Right atrium auricular region (tissue), 2 donors: ENCODE results near the gene STPG4. TPM values are rescaled to one million over a fixed set of nuclear protein-coding genes. Genes with fewer than 3 reads are reported as not detected.

Source experiments
- DNase-seq: peaks from one replicate; pipeline ENCODE4 v3.0.0-alpha.2; 2019; ENCODE audit warnings: low spot score
- H3K27ac ChIP-seq, 2 donors: fragments of 200-600 bp; sonication (generic); 1 replicate in 1 of 2; 2 replicates in 1 of 2; pipeline ENCODE4 v1.5.1; 2016 to 2019
- H3K27me3 ChIP-seq, 2 donors: fragments of 200-600 bp; sonication (generic); one replicate each; pipeline versions ENCODE4 v1.5.1 to v1.6.0; 2017 to 2019
- H3K36me3 ChIP-seq: fragments of 200-600 bp; sonication (generic); one replicate; pipeline ENCODE4 v1.5.1; 2016
- H3K4me1 ChIP-seq, 2 donors: fragments of 200-600 bp; sonication (generic); one replicate each; pipeline versions ENCODE4 v1.5.1 to v1.6.0; 2017 to 2019
- H3K4me3 ChIP-seq, 2 donors: fragments of 200-600 bp; sonication (generic); 1 replicate in 1 of 2; 2 replicates in 1 of 2; pipeline ENCODE4 v1.5.1; 2017 to 2019; ENCODE audit warnings: mild to moderate bottlenecking in 1 of 2, moderate library complexity in 1 of 2
- H3K9me3 ChIP-seq, 2 donors: fragments of 200-600 bp; sonication (generic); one replicate each; pipeline ENCODE4 v1.5.1; 2019
- CTCF ChIP-seq, 2 donors: fragments of 200-600 bp; sonication (generic); IDR thresholded peaks; one replicate each; pipeline ENCODE4 v1.5.1; 2019; ENCODE audit warnings: antibody characterized with exemption in 2 of 2
- total RNA-seq, 2 donors: library from RNA; depleted of rRNA; stranded (reverse); fragments of >200 nt; gene quantifications; one replicate each; pipeline ENCODE4 v1.1.0, GENCODE V29; 2016

The STPG4 gene
- total RNA-seq, 2 donors from 2014 or later, result not detected

GRCh38 chr2:47162780-47163179 lies 7.7 kb upstream of the STPG4 start:
- TF ChIP-seq CTCF (IDR thresholded peaks at IDR 0.05), result no peak
- H3K27me3 ChIP-seq, result no peaks in the 10 kb centered on the region
- H3K4me3 ChIP-seq, result no peak overlapping the region
- no peaks in the 10 kb centered on the region for H3K9me3 ChIP-seq
- H3K36me3 ChIP-seq, result peaks cover 71% of the 10 kb centered on the region
- no peak overlapping the region for H3K27ac ChIP-seq
- DNase-seq, result no peak
- H3K4me1 ChIP-seq, result peaks cover 0 to 29% of the 10 kb centered on the region in 2 donors

GRCh38 chr2:47161475-47161874 lies 6.4 kb upstream of the STPG4 start:
- Histone ChIP-seq H3K4me3 (no peak overlapping the region), H3K27ac (no peak overlapping the region), H3K4me1 (peaks cover 0 to 28% of the 10 kb centered on the region in 2 donors), H3K27me3 (no peaks in the 10 kb centered on the region), H3K36me3 (peaks cover 63% of the 10 kb centered on the region), H3K9me3 (no peaks in the 10 kb centered on the region)
- TF ChIP-seq CTCF (IDR thresholded peaks at IDR 0.05), result no peak
- DNase-seq, result no peak

GRCh38 chr2:47160660-47161059 lies 5.6 kb upstream of the STPG4 start:
- Histone ChIP-seq H3K27me3 (no peaks in the 10 kb centered on the region), H3K9me3 (no peaks in the 10 kb centered on the region), H3K27ac (no peak overlapping the region), H3K4me3 (no peak overlapping the region), H3K4me1 (peaks cover 0 to 20% of the 10 kb centered on the region in 2 donors), H3K36me3 (peaks cover 57% of the 10 kb centered on the region)
- no peak for TF ChIP-seq CTCF (IDR thresholded peaks at IDR 0.05)
- no peak for DNase-seq

- no peak overlapping the region for H3K27ac ChIP-seq
- peaks cover 0 to 15% of the 10 kb centered on the region in 2 donors for H3K4me1 ChIP-seq
- no peak for DNase-seq
- H3K4me3 ChIP-seq, result no peak overlapping the region
- TF ChIP-seq CTCF (IDR thresholded peaks at IDR 0.05), result no peak
- H3K27me3 ChIP-seq, result no peaks in the 10 kb centered on the region
- peaks cover 57% of the 10 kb centered on the region for H3K36me3 ChIP-seq
- H3K9me3 ChIP-seq, result no peaks in the 10 kb centered on the region
Measured at GRCh38 chr2:47160211-47160610, 5.1 kb upstream of the STPG4 start.

- H3K27me3 ChIP-seq, result no peaks in the 10 kb centered on the region
- DNase-seq, result no peak
- H3K4me3 ChIP-seq, result no peak overlapping the region
- no peaks in the 10 kb centered on the region for H3K9me3 ChIP-seq
- no peak for TF ChIP-seq CTCF (IDR thresholded peaks at IDR 0.05)
- no peak overlapping the region for H3K27ac ChIP-seq
- peaks cover 0 to 9% of the 10 kb centered on the region in 2 donors for H3K4me1 ChIP-seq
- H3K36me3 ChIP-seq, result peaks cover 57% of the 10 kb centered on the region
Measured at GRCh38 chr2:47159627-47160026, 4.5 kb upstream of the STPG4 start.

- H3K36me3 ChIP-seq, result peaks cover 54% of the 10 kb centered on the region
- no peaks in the 10 kb centered on the region for H3K27me3 ChIP-seq
- no peak for DNase-seq
- no peak for TF ChIP-seq CTCF (IDR thresholded peaks at IDR 0.05)
- no peak overlapping the region for H3K27ac ChIP-seq
- H3K9me3 ChIP-seq, result no peaks in the 10 kb centered on the region
- H3K4me3 ChIP-seq, result no peak overlapping the region
- peaks cover 0 to 6% of the 10 kb centered on the region in 2 donors for H3K4me1 ChIP-seq
Measured at GRCh38 chr2:47158576-47158975, 3.5 kb upstream of the STPG4 start.
